GM12864 (cell line): Measurements from ENCODE around the gene TNNI2.
"Not testable (repeated sequence)": the region's sequence is repeated elsewhere in the genome, so short reads cannot be mapped to it uniquely, and the experiment has no call there.

Experiments
- DNase-seq: peaks from one replicate; pipeline ENCODE4 v3.0.0-alpha.2; 2011; ENCODE audit warnings: low read depth
- H3K4me3 ChIP-seq: 2 replicates; pipeline ENCODE4 v1.5.1; 2011; ENCODE audit warnings: mild to moderate bottlenecking, low read depth, low read length, control low read depth
- TF ChIP-seq, protein P1 (sequence below): IDR thresholded peaks from 2 replicates; pipeline ENCODE4 v1.5.1; 2011; ENCODE audit warnings: low read depth, mild to moderate bottlenecking, moderate library complexity, low read length, control low read depth, inconsistent platforms; ENCODE audit errors: missing control alignments

TNNI2 gene

DNA sequence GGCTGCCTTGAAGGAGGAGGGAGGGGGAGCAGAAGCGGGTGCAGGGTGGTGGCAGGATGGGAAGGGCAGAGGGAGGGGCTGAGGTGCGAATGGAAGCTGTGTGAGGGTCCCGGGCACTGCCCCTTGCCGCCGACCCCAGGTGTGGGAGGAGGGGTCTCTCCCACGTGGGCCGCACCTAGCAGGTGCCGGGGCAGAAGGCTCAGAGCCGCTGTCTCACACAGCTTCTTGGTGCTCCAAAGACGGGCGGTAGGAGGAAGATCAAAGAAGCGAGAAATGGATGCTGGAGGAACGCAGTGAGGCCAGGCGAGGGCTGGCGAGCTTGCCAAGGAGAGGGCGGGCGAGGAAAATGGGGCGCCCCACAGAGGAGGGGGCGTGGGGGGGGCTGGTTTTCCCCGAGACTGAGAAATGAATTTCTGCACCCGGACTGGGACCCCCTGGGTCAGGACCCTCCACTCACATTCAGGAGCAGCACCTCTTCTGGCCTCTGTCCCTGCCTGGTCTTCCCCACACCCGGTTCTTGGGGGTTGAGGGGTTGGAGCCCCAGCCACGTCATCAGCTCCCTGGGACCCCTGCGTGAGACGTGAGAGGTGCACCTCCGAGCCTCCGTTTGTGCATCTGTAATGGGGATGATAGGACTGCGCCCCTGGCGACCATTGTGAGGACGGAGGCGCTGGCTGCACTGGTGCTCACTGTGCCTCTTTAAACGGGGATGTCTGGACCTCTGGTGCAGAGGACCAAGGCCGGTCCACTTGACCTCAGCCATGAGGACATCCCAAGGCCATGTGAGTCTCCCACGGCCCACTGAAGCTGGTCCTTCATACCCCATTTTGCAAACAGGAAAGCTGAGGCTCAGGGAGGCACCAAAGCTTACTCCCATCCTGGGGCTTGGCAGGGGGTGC is 30.9 kb downstream of the TNNI2 start:
- H3K4me3 ChIP-seq = no peak overlapping the region
- TF ChIP-seq, protein P1, sequence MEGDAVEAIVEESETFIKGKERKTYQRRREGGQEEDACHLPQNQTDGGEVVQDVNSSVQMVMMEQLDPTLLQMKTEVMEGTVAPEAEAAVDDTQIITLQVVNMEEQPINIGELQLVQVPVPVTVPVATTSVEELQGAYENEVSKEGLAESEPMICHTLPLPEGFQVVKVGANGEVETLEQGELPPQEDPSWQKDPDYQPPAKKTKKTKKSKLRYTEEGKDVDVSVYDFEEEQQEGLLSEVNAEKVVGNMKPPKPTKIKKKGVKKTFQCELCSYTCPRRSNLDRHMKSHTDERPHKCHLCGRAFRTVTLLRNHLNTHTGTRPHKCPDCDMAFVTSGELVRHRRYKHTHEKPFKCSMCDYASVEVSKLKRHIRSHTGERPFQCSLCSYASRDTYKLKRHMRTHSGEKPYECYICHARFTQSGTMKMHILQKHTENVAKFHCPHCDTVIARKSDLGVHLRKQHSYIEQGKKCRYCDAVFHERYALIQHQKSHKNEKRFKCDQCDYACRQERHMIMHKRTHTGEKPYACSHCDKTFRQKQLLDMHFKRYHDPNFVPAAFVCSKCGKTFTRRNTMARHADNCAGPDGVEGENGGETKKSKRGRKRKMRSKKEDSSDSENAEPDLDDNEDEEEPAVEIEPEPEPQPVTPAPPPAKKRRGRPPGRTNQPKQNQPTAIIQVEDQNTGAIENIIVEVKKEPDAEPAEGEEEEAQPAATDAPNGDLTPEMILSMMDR = no peak
- DNase-seq = no peak

- TF ChIP-seq, protein P1 = no peak
- DNase-seq = no peak
- H3K4me3 ChIP-seq = no peak overlapping the region
These were observed 31.5 kb downstream of the TNNI2 start for GRCh38 chr11:1870326-1870696.

DNA sequence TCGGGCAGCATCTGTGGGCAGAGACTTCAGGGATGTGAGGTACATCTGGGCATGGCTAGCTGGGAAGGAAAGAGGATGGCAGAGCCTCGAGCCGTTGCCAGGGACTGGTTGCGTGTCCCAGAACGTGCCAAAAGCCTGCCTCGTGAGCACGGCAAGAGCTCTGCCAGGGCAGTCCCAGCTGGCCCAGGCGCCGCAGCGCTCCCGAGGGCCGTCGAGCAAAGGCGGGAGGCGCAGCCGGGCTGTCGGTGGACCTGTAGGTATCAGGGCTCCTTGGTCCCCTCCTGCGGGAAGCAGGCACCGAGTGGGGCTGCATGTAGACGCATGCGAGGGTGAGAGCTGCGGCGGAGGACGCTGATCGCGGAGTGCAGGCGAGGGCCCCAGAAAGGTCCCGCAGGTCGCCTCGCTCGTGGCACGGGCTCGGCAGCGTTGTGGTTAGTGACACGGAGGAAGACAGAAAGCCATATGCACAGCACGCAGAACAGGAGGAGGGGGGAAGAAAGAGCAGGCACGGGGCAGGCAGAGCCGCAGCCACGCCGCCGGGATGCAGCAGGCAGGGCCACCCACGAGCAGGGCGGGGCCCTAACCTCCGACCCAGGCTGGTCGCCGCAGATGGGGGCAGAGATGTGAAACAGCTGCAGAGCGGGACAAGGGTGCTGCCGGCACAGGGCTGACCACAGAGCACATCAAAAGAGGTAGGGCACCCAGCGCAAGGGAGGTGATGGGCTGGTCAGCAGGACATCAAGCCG is 32.1 kb downstream of the TNNI2 start:
- H3K4me3 ChIP-seq = no peak overlapping the region
- TF ChIP-seq, protein P1 = no peak
- DNase-seq = no peak

GRCh38 chr11:1871531-1871930 is 32.8 kb downstream of the TNNI2 start:
- H3K4me3 ChIP-seq = no peak overlapping the region
- TF ChIP-seq, protein P1 = no peak
- no peak for DNase-seq

DNA sequence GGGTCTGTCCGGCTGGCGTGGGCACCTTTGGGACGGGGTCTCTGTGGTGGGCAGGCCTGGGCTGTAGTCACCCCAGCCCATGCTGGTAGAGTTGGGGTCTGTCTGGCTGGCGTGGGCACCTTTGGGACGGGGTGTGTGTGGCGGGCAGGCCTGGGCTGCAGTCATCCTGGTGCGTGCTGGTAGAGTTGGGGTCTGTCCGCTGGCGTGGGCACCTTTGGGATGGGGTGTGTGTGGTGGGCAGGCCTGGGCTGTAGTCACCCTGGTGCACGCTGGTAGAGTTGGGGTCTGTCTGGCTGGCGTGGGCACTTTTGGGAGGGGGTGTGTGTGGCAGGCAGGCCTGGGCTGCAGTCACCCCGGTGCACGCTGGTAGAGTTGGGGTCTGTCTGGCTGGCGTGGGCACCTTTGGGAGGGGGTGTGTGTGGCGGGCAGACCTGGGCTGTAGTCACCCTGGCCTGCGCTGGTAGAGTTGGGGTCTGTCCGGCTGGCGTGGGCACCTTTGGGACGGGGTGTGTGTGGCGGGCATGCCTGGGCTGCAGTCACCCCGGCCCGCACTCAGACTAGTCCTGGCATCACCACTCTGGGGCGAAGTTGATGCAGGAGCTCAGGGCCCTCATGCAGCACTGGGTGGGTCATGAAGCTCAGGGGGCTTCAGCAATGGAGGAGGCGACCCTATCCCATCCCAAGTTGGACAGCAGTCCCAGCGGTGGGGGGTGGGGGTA is 33.6 kb downstream of the TNNI2 start:
- no peak for DNase-seq
- TF ChIP-seq, protein P1 = no peak
- H3K4me3 ChIP-seq = no peak overlapping the region

- DNase-seq = no peak
- TF ChIP-seq, protein P1 = no peak
- no peak overlapping the region for H3K4me3 ChIP-seq
These were observed 34.4 kb downstream of the TNNI2 start for GRCh38 chr11:1873048-1873812.

GRCh38 chr11:1873813-1874150 is 35.0 kb downstream of the TNNI2 start:
- H3K4me3 ChIP-seq, DNase-seq: not testable (repeated sequence)

GRCh38 chr11:1874441-1875092 is 35.8 kb downstream of the TNNI2 start:
- not testable (repeated sequence) for DNase-seq, H3K4me3 ChIP-seq
